GM19240 (cell line): ENCODE data around the gene MAST4.

ENCODE experiments used
- DNase-seq: peaks from one replicate; pipeline ENCODE4 v3.0.0; 2011; ENCODE audit warnings: low spot score; ENCODE audit not compliant: insufficient read length

MAST4 gene

DNA sequence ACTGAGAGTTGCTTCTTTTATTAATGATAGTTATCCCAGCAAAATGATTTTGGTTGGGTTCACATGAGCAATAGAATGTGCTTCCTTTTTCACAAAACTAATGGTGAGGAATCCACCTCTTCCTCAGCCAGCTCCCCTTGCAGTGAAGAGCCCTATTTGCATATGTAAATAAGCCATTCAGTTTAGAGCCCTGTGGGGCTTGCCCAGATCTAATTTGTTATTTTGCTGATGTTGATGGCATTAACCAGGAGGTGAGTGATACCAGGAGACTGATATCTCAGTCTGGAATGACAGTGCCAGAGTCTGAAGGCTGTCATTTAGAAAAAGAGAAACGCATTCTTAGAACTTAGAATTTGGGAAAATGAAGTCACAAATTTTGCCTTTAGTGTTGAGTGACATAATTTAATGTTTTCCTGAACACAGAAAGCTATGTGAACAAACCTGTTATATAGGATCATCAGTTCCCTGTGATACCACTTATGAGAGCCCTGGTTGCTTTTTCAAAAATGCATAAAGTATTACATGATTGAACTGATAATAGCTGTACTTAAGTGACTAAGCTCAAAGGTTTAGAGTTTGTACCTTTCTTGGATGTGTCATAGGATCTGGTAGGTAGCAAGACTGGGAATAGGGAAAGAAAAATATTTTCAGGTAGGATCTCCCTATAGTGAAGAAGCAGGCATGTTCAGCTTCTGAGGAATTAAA, 271.6 kb downstream of the MAST4 start:
- DNase-seq, result no peak

DNA sequence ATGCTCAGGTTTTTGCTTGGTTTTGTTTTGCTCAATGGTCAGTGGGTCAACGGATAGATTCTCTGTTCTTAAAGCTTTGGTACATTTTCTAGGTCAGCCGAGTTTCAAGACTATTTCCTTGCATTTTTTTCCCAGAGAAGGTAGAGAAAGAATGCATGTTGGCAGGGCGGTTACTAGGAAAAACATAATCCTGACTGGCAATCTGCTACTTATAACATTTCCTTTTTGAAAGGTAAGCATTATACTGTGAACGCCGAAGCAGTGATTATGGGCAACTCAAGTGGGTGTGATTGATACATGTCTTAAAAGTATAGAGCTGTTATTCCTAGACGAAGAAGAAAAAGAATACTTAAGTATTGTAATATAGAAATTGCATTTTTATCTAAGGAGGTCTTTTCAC, 273.2 kb downstream of the MAST4 start:
- no peak for DNase-seq

DNA sequence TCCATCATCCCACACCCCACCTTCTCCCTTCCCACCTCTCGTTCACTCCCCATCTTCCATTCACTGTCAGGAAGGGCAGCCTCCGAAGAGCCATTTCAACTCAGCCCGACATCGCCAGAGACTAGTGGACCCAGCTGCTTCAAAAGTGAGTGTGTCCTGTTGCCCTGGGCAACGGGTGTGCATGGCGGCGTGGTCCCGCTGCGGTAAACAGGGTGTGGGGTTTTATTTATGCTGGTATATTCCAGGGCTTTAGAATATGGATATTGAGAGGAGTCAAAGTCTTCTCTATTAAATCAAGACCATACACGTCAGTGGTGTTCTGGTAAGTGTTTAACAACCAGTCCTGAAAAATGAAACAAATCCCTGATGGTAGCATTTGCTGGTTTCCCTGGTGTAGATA, 274.5 kb downstream of the MAST4 start:
- DNase-seq, result no peak

DNA sequence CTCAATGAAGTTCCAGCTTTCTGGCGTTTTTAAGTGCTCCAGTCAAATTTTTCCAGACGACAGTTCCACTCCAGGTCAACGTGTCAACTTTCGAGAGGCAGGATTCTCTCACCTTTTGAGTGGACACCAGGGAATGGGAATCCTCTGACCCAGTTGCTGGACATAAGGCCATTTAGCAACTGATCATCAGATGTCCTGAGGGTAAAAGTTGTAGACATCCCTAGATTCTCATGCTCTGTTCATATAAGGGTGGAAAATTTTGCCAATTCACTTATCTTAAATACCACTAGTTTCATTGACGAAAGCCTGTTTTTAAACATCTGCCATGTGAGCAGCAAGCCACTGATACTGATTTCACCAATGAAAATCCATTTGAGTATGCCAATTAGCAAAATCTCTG, 275.5 kb downstream of the MAST4 start:
- no peak for DNase-seq

DNA sequence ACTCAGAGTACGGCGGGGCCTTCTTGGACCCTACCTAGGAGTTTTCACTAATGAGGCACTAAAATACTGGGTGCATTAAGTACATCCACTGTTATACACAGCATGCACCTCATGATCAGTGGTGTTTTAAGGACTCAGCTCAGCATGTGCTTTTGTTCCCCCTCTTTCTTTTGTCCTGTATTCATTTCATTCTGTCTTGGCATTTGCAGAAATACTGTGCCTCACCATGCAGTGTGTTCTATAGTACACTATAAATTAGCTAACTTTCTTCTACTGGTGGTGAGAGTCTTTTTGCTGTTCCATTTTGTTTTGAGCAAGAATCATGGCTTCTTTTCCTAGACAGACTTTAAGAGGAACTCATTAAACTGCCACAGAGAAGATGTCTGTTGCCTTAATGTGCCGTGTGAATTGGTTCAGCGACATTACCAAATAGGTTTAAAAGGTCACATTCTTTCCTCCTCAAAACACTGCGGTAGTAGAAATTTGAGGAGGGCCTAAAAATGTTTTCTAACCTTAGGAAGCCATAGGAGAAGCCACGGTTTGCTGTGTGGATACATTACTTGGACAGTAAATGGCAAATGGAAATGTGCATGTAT, 276.6 kb downstream of the MAST4 start:
- DNase-seq, result no peak

DNA sequence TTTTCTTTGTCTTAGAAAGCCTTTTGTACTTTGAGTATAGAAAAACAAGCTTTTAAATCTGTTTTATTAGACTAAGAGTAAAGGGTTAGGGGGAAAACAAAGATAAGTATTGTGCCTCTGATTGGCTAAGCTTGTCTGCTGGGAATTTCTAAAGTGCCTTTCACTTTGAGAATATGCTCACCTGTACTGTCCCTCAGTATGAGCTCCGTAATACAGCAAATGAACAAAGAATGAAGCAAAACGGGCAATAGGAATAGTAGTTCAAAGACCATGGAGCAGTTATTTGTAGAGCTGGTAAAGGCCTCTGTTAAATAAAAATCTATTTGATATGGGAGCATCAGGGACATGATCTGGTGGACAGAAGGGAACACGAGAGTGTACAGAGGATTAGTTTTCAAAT, 277.8 kb downstream of the MAST4 start:
- no peak for DNase-seq

DNA sequence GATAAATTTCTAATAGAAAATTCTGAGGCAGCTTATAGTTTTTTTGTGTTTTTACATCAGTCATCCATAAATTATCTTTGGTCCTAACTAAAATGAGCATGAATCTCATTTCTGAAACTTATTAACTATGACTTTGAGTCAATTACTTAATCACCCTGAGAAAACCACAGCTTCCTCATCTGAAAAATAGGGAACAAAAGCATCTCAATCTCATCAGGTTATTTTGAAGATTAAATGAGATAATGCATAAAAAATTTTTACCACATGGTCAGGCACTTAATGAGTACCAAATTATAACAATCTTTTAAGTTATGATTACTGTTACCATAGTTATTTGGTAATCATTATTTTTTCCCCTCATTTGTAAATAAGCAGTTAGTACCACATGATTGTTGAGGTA, 279.1 kb downstream of the MAST4 start:
- DNase-seq, result no peak

DNA sequence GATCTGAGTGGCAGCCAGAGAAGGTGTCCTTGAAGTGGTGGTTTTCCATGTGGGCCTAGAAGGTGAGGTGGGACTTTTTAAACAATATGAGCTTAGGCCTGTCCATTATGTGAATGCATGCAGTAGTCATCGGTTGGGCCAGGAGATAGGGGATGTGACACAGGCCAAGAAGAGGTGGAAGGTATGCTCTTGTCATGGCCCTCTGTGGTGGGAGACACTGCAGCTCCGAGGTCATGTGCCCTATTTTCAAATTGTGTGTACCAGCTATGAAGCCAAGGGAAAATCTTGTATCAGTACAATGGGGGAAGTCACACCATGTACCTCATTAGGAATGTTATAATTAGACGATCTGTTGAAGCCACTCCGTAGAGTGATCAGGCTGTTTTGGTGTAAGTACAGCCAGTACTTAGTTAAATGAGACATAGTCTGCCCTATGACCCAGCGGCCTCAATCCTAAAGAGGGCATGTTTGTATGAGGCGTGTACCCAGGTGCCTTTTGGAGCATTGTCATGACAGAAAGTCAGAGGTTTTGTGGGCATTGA, 280.1 kb downstream of the MAST4 start:
- DNase-seq, result no peak

DNA sequence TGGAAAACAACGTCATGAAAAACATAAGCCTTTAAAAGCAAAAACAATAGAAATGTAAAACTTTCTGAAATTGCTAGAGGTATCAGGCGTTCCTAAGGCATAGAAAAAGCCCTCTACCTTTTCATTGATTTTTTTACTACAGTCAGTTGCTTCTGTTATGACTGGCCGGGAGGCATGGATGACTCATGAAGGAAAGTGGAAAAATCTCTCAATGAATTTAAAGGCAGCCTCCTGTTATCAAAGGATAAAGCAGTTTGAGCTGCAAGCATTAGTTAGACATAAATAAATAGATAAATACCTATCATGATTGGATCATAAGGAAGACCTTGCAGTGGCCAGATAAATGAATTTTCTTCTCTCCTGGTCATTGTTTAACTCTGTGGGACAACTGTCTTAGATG, 281.6 kb downstream of the MAST4 start:
- DNase-seq, result no peak

DNA sequence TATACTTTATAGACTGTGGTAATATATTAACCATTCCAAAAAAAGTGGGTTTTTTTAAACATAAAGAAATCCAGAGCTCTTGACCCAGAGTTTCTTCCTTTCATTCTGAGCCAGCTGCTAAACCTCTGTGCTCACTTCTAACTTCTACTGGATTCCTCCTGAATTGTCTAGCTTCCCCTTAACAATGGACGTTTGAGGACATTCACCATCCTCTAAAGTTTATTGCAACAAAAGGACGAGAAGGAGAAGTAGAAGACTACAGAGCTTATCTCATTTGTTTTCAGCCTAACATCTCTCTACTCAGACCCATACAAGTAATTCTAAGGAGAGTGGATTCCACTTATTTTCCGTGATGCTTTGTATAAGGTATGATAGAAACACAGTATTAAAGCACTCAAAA, 284.2 kb downstream of the MAST4 start:
- DNase-seq, result no peak

DNA sequence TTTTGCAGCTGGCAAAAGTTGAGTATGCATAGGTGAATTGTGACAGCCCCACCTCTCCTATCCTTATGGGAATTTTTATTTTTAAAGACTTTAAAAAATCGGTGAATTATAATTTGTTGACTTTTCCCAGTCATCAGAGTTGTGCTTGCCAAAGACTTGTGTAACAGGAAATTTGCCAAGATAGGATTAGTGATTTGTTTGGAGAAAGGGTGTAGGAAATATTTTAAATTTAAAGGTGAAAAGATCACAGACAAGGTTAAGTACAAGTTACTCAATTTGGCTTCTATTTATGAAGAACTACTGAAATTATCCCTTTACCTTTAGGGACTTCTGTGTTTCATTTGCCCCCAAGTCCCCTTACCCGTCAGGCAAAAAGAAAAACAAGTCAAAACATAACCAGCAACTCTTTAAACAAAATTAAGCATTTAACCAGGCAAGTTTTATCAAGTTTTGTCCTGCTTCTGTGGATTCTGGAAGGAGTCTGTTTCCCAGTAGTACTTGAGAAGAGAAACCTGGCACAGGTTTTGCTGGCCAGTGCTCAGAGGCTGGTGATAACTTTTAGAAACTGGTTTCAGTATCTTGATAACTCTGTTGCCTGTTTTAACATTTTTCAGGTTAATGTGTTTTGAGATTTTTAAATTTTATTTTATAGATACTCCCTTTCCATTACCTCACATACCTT, 285.4 kb downstream of the MAST4 start:
- DNase-seq, result no peak

DNA sequence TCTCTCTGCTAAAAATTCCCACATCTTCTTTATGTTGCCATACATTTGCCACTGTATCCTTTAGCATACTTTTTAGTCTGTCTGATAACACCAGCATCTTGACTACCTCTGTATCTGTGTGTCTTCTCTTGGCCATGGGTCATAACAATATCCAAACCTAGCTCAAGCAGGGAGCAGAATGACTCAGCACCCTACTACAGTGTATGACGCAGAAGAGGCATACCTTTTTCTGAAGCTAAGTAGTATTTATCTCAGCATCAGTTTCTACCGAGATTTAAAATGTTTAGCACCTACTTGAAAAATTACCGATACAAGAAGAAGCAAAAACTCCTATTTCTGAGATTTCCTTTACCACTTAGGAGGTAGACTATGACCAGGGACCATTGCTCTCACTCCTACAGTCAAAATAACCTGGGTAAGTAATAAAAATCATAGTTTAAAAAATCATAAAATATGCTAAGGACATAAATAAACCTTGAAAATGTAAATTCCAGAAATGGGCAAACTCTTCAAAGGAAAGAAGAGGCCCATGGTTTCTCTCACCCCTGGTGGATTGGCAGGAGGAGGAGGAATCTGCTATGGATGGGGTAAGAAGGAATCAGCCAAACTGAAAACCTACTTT, 286.5 kb downstream of the MAST4 start:
- DNase-seq, result no peak

DNA sequence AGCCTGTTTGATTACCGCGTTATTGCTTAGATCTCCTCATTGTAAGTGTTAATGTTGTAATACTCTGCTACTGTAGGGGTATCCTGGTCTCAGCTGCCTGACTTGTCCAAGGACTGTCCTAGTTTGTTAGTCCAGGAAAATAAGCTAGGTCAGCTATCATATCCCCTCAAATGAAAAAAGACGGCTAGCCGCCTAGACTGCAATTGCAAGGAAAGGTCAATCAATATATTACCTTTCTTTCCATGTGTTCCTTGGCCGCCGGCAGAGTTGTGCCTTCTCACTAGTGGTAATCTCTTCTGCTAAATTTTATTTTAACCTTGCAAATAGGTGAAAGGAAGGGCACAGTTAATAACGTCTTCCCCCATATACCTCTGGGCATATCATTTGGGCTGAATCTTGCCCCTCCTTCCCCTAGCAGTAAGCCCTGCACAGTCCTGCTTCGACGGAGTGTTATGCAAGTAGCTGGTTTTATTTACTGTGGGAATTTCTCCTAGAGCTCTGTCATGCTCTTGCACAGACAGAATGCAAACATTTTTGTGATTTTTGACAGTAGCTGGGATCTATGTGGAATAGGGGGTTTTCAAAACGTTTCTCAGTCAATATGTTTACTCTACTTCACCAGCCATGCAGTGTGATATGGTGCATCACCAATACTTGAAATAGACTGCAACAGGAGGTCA, 288.5 kb downstream of the MAST4 start:
- DNase-seq, result no peak

DNA sequence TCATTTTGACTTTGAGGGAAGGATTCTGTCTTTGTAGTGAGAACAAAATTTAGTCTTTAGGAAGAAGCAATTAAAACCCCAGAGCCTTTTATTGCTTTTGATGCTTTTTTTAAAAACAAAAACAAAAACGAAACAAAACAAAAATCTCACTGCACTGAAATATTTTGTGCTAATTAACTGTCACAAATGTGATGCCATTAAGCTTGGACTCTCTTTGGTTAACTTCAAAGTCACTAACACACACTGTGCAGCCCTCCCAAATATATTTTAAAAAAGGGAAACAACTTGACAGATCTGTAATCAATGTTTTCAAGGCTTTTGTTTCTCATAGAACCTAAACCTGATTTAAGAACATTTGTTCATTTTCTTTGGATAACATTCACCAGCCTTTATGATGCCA, 290.7 kb downstream of the MAST4 start:
- no peak for DNase-seq

DNA sequence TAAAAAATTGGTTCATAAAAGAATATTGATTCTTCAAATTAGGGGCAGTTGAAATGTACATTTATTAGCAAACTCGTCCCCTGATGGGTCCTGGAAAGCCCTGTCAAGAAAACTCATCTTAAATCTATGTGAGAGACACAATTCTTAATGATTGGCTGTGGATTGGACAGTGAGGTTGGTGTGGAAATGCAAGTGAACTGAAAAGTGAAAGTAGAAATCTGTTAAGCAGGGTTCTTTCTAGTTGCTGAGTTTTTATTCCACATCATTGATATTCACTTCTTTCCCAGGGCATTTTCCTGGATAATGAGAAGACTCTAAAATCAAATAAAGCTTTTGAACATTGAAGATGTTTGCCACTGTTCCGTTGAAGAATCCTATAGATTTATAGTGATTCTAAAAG, 292.4 kb downstream of the MAST4 start:
- DNase-seq, result no peak

DNA sequence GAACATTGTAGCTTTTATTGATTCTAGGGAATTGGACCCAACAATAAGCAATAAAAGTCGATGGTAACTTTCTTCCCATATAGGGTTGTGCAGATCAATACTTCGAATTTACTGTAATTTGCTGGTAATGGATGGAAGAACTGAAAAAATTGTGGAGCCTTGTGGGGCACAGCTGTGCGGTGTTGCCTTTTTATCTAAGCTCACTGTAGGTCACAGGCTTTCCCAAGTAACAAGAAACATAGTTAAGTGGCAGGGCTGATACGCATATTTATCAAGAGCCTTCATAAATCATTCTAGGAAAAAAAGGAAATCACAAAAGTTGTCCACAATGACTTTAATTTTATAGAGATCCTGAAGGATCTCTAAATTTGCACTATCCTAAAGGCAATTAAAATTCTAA, 292.9 kb downstream of the MAST4 start:
- DNase-seq, result no peak

DNA sequence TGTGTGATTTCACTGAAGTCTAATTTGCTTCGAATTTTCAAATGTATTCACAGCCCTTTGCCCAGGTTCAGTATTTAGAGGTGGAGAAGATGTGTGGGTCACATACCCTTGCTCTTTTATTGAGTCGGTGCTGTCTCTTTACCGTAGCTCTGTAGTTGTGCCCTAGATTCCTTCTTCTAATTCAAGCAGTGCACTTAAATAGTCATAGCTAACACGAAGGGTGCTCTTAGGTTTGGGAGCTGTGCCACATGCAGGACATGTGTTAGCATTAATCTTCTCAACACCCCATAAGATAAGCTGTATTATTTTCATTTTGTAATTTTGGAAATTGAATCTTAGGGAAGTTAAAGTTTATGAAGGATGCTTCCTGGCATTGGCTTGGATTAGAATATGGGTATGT, 293.3 kb downstream of the MAST4 start:
- DNase-seq, result no peak

DNA sequence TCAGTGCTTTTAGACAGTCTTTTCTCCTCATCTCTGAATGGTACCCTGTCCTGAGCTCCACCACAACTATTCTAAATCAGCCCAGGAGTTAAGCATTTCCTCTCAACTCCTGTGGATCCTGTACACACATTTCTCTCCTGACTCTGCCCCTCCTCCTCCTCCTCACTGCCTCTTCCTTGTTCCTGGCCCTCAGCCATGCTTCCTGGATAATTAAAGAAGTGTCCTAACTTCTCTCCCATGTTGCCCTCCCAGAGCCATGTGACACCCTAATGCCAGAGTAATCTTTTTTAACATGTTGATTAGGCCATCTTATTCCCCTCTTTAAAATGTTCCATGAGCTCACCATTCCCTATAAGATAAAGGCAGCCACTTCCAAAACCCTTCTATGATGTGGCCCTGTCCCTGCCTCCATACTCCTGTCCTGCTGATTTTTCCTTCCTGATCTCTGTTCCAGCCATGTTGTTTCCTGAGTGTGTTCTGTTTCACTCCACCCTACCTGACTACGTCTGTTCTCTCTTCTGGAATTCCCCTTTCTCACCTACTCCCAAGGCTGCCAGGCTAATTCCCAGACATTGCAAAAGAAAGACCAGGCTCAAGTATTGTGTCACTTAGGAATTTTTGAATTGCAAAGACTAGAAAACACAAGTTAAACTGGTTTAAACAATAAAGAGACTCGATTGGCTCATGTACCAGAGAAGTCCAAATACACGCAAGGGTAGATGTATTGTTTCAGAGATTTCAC, 295.2 kb downstream of the MAST4 start:
- DNase-seq, result no peak

DNA sequence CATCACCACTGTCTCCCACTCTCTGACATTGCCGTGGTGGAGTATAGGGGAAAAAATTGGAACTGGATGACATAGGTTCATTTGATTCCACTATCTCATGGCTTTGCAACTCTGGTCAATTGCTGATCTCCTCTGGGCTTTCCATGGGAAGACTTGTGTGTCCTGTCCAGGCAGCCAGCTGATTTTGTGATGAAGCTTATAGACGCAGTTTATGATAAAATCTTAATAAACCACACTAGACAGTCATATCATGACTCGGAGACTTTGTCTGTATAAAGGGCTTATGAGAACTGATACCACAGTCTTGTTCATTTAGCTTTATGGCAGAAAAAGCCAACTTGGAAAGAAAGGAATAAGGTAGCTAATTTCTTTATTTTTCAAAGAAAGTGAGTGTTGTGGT, 296.5 kb downstream of the MAST4 start:
- no peak for DNase-seq

DNA sequence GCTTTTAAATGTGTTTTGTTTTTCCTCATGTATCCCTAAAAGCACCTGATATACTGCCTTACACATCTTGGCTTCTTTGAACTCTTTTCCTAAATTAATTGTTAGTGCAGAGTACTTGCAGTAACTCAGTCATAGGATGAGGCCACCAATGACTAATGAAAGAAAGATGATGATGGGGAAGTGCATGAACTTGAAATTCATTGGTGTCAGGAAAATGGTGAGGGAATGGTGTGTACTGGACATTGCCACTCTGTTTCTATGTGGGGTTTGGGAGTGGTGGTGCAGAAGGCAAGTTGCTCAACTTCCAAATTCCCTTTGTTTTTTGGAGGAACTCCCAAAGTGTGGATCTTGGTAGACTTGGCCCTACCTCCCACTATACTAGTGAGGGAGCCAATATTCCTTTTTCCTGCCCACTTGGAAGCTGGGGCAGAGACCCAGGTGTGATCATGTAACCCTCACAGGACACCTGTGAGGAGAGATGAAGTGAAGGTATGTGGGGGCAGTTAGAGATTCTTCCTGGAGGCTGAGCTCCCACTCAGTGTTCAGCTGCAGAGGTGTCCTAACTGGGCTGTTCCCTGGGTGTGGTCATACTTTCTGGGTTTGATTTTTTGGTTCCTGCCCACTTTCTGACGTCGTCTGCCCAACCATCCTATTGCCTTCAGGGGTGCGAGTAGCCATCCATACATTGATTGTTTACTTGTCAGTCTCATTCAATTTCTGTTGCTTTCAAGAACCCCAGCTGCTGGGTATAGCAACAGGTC, 298.5 kb downstream of the MAST4 start:
- no peak for DNase-seq
